Measurements from ENCODE around the gene STAG1.
"Not testable (repeated sequence)": the region's sequence is repeated elsewhere in the genome, so short reads cannot be mapped to it uniquely, and the experiment has no call there.

Gene STAG1

DNA sequence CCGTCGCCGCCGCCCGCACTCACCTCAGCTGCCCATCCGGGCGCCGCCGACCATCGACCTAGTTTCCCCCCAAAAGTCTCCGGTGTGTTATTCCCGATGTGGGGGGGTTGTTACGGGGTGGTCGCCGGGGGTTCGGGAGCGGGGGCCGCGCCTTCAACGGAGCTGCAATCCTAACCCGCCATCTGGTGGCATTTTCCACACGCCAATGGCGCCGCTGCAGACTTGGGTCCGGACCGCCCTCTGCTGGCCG lies at the start of gene STAG1:
Gene STAG1 (minus strand): TSS at position 207 of the 250 bp plus-strand sequence. CDS start 121,480 bp downstream, outside the sequence.
- no peak for DNase-seq

DNA sequence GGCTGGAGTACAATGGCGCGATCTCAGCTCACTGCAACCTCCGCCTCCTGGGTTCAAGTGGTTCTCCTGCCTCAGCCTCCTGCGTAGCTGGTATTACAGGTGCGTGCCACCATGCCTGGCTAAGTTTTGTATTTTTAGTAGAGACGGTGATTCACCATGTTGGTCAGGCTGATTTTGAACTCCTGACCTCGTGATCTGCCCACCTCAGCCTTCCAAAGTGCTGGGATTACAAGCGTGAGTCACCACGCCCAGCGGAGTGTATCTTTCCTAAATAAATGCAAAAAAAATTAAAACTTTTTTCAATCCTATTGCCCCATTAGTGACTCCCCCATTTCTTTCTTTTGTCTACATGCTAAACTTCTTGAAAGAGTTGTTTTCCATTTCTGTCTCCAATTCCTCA lies 49.0 kb upstream of the STAG1 start:
- DNase-seq = not testable (repeated sequence)

DNA sequence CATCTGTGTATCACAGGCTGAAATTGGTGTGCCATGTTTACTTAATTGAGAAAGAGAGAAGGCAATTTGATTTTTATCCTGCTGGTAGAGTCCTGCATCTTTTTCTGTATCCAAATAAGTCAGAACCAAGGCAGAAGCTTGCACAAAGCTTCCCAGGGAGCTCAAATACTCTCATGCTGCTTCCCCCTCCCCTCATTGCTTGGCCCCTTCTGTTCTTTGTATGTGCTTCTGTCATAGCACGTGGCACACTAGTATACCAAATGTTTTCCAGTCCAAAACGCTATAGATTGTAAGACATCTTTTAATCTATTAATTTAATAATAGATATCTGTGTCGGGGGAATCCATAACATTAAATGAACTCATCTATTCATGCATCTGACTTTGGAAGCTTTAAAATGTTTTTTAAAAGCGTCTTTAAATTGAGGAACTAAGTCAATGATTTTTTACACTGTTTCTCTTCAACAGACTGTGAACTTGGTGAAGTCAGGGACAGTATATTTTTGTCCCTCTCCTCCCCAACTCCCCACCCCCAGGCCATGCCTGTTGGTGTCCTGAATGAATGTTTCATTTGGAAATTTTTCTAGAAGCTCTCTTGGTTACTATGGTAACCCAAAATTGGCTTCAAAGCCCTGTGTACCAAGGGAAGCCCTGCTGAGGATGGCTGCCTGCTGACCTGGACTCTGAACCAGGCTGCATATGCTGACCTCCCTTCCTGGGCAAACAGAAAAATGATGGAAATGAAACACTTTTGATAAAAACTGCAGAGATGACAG lies 40.6 kb upstream of the STAG1 start:
- no peak for DNase-seq

DNA sequence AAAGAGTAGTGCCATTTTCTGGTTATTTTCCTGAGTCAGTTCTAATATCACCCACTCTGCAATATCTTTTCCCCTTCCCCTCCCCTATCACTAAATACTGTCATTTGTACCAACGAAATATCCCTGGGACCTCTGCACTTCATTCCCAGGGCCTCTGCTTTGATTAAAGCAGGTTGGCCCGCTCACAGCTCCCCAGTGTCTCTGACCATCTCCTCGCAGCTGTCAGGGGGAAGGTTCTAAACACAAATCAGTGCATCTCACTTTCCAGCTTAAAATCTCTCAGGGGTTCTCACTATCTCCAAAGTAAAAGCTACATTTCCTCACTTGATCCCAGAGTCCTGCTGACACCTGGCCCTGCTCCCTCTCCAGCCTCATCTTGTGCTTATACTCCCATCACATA lies 38.6 kb upstream of the STAG1 start:
- no peak for DNase-seq

DNA sequence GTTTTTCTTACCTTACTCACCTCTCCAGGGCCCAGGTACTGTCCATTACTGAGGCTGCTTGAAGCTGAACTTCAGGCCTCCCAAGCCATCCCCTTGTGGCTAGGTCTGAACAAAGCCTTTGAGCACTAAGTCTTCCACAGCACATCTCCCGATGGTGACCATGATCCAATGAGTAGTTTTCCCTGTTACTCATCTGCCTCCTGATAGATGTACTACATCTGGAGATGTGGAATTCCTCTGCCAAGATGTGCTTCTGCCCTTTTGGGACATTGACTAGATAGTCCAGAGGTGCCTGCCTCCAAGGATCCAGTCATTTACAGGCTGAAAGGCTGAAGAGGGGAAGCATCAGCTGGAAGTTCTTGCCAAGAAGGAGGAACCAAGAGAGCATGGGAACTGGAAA lies 37.8 kb upstream of the STAG1 start:
- DNase-seq = no peak

DNA sequence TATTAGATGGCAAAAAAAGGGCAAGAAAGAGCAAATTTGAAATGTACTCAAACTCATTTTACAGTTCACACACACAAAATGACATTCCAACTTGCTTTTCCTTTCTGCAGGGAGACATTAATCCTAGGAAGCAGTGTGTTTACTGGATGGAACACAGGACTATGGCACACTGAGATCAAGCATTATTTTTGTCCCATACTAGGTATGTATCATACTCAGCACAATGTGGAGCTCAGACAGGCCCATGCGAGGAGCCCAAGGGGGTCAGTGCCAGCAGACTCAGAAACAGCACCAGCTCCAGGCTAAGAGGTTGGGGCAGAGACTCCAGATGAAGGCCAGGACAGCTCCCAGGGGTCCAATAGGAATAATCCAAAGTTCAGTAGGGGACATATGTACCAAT lies 36.0 kb upstream of the STAG1 start:
- DNase-seq = no peak

DNA sequence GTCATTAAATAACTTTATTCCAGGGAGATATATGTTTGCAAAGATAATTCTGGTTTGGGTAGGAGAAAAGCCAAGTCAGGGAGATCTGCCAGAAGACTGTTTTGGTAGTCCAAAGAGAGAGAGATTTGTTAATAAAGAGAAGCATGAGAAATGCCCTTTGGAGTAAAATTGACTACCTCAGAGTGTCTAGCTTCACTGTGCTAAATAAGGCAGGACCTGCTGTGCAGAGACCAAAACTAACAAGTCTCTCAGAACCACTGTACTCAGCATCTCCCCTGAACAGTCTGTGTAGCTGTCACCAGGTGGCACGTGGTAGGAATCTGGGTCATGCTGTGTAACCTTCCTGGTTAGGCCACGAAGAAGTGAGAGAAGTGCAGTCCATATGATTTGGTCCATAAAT lies 35.2 kb upstream of the STAG1 start:
- peak in 1 of 2 donors; percentile 3 for DNase-seq

DNA sequence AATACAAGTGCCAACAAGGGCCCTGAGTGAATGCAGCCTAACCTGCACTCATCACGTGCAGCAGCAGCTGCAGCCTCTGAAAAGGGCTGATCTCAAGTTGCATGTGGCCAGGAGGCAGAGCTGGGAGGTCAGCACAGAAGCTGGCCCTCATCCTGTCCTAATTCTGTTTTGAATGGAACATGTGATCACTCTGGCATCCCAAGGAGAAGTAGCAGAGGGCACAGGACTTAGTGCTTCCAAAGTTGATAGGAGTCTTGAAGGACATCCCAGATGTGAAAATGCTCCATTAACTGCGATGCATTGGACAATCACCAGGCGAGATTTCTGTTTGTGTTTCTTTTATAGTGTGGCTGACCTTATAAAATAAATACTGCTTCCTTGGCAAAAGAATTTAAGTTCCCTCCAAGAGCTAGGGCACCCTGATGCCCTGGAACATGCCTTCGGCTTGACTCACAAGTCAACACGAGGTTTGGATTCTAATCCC lies 31.6 kb upstream of the STAG1 start:
- DNase-seq = no peak

DNA sequence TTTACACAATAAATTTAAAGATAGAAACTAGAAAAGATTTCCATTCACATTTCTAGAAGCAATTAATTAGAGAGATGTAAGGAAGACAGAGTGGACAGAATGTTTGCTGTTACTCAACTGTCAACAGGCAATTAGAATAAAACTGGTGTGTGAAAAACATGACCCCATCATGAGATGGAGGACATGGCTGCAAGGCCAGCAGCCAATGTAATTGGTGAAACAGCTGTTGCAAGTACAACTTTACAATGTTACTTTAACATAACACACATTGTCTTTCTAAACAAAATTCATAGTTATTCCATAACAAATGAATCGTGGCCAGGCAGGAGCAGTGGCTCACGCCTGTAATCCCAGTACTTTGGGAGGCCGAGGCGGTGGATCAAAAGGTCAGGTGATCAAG lies 28.6 kb upstream of the STAG1 start:
- DNase-seq = no peak

DNA sequence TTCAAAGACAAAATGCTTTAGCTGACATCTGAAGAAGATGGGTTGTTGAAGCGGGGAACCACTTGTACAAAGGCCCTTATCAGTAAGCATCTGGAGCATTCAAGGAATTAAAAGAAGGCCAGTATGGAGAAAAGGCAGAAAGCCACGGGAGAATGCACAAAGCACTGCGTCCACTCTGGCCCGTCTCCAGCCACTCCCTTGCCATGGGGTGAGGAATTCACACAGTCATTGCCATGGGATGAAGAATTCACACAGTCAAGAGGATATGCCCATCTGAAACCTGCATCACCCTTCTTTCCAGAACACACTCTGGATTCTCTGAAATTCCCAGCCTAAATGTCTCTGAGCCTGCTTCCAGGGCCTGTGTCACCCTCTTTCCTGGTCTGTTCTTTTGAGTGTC lies 26.7 kb upstream of the STAG1 start:
- DNase-seq = no peak

DNA sequence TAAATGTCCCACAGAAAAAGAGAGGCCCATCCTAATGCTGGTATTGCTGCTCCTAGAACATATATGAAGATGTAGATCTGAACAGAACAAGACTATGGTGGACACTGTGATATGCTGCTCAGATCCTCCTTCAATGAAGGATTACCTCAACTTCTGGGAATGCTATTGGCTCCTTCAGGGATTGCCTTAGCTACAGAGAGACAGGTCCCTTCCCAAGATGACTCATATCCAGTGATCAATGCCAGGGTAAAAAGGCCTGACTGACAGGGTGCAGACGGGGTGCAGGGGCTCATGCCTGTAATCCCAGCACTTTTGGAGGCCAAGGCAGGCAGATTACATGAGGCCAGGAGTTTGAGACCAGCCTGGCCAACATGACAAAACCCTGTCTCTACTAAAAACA lies 20.5 kb upstream of the STAG1 start:
- DNase-seq = no peak

DNA sequence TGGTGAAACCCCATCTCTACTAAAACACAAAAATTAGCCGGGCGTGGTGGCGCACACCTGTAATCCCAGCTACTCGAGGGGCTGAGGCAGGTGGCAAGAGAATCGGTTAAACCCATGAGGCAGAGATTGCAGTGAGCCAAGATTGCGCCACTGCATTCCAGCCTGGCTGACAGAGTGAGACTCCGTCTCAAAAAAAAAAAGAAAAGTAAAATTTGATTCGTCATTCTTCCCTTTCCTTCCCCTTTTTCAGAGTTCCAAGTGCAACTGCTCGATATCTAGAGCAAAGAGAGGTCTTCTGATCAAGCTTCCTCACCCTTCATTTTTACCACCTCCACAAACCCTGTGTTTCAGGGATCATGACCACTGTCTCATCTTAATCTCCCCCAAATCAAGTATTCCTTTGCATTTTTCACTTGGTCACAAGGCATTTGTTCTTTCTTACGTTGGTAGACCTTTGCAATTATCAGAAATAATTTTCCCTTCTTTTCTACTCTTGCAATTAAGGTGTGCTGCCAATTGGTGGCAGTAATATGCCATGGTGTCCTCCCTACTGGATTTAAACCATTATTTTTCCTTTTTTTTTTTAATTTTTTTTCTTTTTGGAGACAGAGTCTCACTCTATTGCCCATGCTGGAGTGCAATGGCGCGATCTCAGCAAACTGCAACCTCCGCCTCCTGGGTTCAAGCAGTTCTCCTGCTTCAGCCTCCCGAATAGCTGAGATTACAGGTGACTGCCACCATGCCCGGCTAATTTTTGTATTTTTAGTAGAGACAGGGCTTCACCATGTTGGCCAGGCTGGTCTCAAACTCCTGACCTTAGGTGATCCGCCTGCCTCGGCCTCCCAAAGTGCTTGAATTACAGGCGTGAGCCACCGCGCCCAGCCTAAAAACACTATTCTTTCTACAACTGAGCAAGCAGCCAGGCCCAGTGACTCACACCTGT lies 6.3 kb upstream of the STAG1 start:
- DNase-seq = not testable (repeated sequence)

DNA sequence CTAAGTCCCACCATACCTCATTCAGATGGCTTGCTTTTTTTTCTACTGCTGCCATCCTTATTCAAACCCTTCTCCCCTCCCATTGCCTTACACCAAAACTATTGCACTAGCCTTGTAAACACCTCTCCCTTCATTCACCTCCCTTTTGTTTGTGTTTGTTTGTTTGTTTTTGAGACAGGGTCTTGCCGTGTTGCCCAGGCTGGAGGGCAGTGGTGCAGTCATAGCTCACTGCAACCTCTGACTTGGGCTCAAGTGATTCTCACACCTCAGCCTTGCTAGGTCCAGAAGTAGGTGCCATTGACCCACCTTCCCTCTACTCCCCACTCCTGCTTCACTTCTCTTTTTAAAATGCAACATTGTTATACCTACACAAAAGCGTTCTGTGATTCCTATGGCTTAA lies 3.0 kb upstream of the STAG1 start:
- DNase-seq = no peak

DNA sequence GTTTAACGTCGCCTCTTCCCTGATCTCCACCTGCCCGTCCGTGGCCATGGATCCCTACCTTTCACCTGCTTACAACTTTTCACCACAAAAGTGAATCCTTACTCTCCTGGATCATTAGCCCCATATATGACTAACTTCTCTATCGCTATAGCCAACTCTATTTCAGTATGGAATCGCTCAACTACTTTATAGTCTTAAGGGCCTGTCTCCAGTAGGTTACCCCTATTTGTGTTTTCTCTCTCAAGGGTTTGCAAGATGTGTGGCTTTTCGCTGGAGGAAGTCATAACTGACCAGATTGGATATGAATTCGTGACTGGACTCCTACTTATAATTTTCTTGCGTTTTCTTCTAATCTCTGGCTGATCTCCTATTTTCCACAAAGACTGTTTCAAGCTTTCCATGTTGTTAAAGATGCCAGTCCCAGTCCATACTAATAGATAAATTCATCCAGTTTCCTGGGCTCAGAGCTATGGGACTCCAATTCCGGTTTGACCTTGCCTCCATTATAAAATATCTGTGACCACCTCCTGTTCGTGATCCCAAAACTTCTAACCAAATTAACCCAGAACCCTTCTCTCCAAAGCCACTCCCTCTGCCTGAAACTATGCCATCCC lies 1.3 kb upstream of the STAG1 start:
- no peak for DNase-seq

DNA sequence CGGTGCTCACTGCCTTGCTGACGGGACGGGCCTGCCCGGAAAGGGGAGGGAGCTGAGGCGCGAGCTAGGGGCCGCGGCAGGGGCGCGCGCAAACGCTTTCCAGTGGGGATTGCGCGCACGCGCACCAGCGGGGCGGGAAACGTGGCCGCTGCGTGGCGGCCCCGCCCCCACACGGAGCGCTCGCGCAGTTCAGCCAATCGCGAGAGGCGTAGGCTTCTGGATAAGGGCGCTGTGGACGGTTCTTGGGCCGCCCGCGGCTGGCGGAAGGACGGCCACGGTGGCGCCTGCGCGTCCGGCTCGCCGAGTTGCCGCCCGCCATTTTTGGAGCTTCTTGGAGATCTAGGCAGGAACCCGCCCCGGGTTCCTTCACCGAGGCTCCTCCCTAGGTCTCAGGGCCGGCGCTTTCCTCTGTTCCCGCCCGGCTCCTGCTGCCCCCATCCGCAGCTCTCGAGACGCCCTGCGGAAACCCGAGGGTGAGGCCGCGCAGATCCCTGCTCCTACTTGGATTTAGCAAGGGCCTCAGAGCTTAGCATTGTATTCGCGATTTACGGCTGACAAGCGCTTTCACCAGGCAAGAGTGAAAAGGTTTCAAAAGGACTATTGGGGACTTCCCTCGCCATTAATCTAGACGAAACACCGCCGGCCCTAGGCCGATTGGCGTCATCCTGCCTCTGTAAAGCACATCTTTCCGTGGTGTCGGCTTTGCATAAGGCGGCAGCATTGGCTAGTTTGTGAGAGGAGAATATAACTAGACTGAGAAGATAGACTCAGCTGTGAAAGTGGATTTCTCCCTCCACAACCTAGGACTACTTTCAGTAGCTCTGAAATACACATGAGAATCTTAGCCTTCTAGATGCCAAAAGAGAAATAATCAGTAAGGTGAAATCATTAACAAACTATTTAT lies 496 bp upstream of the STAG1 start:
- peak; percentile 98 to 99 for DNase-seq

DNA sequence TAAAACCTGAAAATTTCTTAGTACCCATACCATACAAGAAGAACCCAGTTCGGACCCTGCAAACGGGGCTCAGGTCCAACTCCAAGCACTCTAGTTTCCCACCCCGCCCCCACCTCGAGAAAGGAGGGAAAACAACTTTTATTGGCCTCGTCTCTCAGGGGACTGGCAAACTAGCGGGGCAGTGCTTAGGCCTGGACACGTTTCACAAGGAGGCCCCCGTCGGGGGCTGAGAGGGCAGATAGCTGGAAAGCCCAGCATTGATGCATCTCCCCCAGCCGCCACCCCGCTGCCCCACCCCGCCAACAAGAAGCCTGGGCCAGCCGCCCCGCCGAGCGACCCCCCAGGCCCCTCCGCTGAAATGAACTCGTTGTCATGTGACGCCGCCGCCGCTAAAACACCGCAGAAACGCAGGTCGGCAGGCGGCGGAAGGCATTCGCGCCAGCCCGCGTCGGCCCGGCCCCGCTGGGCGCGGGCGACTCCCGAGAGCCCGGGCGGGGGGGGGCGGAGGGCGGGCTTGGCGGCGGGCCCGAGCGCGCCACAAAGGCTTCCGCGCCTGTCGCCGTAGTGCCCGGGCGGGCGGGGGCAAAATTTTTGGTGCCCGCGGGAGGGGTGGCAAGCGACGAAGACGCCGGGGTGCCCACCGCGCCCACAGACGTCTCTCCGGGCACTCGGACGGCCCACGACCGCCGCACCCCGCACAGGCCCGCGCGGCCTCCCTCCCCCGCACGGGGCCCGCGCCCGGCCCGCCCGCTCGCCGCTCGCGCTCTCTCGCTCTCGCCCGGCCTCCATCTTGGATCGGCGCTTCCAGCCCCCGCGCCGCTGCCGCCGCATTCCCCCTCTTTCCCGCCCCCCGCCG lies 634 bp downstream of the STAG1 start:
- peak; percentile 50 for DNase-seq

DNA sequence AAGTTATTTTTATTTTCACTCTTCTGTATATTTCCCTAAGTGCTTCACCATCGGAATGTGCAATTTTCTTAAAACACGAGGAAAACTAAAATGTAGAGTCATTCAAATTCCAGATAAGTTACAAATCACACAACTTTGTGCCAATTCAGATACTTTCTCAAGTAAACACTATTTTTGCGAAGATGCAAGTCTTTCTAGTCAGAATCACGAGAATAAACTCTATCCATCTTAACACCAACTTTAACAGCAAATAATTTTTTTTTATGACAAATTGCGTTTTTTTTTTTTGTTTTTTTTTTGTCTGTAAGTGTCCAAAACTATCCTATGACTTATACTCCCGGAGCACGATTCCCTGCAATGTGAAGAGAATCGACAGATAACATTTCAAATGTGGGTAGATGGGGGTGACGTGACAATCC lies 1.3 kb downstream of the STAG1 start:
- DNase-seq = no peak

DNA sequence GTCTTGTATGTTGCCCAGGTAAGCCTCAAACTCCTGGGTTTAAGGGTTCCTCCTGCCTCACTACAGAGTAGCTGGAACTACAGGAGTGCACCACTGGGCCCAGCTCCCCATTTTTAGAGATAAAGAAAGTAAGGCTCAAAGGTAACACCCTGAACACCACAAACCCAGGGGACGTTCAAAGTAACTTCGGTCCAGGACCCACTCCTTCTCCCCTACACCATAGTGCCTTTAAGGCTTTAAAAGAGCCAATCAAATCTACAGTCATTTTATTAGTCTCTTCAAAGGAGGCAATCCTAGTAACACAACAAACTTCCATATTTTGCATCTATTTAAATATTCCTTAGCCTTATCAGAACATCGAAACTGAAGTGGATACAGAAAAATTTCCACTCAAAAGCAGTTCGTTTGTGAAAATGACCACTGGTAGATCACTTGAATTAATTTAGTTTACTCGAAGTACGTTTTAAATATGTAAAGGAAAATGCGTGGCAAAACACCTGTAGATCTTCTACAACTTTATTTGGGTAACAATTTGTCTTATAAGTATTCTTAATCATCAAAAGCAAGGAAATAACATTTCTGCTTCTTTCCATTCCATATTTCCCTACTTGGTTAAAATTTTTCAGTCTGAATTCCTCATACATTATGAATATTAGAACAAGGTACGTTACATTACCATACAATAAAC lies 1.8 kb downstream of the STAG1 start:
- no peak for DNase-seq

DNA sequence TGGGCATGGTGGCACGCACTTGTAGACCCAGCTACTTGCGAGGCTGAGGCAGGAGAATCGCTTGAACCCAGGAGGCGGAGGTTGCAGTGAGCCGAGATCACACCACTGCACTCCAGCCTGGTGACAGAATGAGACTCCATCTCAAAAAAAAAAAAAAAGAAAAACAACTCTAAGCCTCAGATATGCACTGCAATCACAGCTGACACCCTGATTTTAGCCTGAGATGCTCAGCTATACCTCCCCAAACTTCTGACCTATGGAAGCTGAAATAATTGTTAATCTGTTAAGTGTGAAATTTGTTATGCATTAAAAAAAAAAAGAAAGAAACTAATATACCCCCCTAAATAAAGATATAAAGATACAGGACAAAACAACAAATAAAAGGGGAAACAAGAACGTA lies 2.6 kb downstream of the STAG1 start:
- DNase-seq = not testable (repeated sequence)

DNA sequence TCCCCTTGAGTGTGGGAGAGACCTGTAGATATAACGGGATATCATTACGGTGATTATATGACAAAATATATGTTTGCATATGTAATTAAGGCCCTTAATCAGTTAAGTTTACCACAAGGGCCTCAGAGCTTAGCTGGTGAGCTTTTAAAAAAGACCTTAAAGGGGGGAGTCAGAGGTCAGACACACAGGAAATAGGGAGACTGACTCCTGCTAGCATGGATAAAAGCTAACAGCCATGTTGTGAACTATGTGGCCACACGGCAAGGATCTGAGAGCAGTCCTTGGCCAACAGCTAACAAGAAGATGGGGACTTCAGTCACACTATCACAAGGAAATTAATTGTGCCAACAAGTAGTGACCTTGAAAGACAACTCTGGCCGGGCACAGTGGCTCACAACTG lies 3.1 kb downstream of the STAG1 start:
- no peak for DNase-seq

DNA sequence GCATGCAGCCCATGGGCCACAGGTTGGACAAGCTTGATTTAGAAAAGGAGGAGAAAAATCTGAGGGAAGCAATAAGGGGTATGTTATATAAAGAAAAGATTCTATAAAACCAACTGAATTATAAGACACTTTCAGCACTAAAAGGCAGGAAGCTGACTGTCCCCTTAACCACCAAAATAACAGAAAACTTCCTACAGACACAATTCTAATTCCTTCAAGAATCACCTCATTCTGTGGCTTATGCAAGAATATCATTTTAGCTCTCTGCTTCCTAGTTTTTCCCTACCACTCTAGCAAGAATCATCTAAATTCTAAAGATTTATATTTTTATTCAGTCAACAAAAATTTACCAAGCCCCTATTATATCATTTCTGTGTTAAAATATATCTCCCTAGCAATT lies 6.3 kb downstream of the STAG1 start:
- DNase-seq = no peak

All from stimulated activated CD4-positive, alpha-beta T cell treated with anti-CD3 and anti-CD28 coated beads, Interleukin-2, amount 100 ng/mL, for 48 hours (primary cell).